Natural killer cell treated with Interleukin-12 subunit alpha and Interleukin-12 subunit beta and Interleukin-15 and Interleukin-18, amount 100 ng/mL, for 72 hours (primary cell): Measurements from ENCODE around the gene MSRB2. TPM values are rescaled to one million over a fixed set of nuclear protein-coding genes. Genes with fewer than 3 reads are reported as not detected.
A peak's percentile ranks its signal among the peaks of the same experiment; 100 is the strongest.

Experiments
- ATAC-seq, 2 donors: fragments of 150-1000 bp; cut with Tn5 transposase in 1 of 2; sonication (Bioruptor Pico), chemical (Tn5 transposase) in 1 of 2; 2 replicates each; pipeline ENCODE4 v1.10.0; 2021
- DNase-seq: peaks from one replicate; pipeline ENCODE4 v3.0.0; 2022; ENCODE audit warnings: low spot score
- H3K27ac Mint-ChIP-seq, 2 donors: 1 replicate in 1 of 2; 2 replicates in 1 of 2; pipeline ENCODE4 v1.8.0; 2022; ENCODE audit warnings: mixed read lengths in 2 of 2, mild to moderate bottlenecking in 1 of 2, moderate library complexity in 1 of 2
- H3K27me3 Mint-ChIP-seq, 2 donors: 1 replicate in 1 of 2; 2 replicates in 1 of 2; pipeline ENCODE4 v1.8.0; 2022; ENCODE audit warnings: mixed read lengths in 2 of 2
- H3K36me3 Mint-ChIP-seq: one replicate; pipeline ENCODE4 v1.8.0; 2022; ENCODE audit warnings: mixed read lengths
- H3K4me1 Mint-ChIP-seq, 2 donors: 1 replicate in 1 of 2; 2 replicates in 1 of 2; pipeline ENCODE4 v1.8.0; 2022; ENCODE audit warnings: low read depth in 2 of 2, mixed read lengths in 2 of 2, mild to moderate bottlenecking in 1 of 2
- H3K4me3 Mint-ChIP-seq: one replicate; pipeline ENCODE4 v1.8.0; 2022; ENCODE audit warnings: mixed read lengths
- H3K9me3 Mint-ChIP-seq: 2 replicates; pipeline ENCODE4 v1.8.0; 2022; ENCODE audit warnings: mixed read lengths
- total RNA-seq, 2 donors: library from RNA; stranded (reverse); gene quantifications; one replicate each; pipeline ENCODE4 v1.2.3, GENCODE V29; 2022

The MSRB2 gene
- total RNA-seq, 2 donors from 2014 or later: 6.5 to 10.7 TPM

- peaks cover 2% of the 10 kb centered on the region for H3K9me3 Mint-ChIP-seq
- H3K36me3 Mint-ChIP-seq: peaks cover 2% of the 10 kb centered on the region
- H3K27ac Mint-ChIP-seq: no peak overlapping the region
- no peak overlapping the region for H3K4me3 Mint-ChIP-seq
- H3K27me3 Mint-ChIP-seq: peaks cover 45 to 56% of the 10 kb centered on the region in 2 donors
- H3K4me1 Mint-ChIP-seq: no peaks in the 10 kb centered on the region
- no peak for DNase-seq
- no peak for ATAC-seq
Measured at GRCh38 chr10:23079700-23080099, 15.7 kb upstream of the MSRB2 start.

GRCh38 chr10:23080262-23080661, 15.1 kb upstream of the MSRB2 start:
- Mint-ChIP-seq H3K27me3 (peaks cover 48 to 61% of the 10 kb centered on the region in 2 donors), H3K36me3 (peaks cover 6% of the 10 kb centered on the region), H3K4me3 (no peak overlapping the region), H3K4me1 (no peaks in the 10 kb centered on the region), H3K27ac (no peak overlapping the region), H3K9me3 (peaks cover 4% of the 10 kb centered on the region)
- ATAC-seq (no peak), DNase-seq (no peak)

- peaks cover 4% of the 10 kb centered on the region for H3K9me3 Mint-ChIP-seq
- H3K27me3 Mint-ChIP-seq: peaks cover 47 to 68% of the 10 kb centered on the region in 2 donors
- peaks cover 6% of the 10 kb centered on the region for H3K36me3 Mint-ChIP-seq
- no peaks in the 10 kb centered on the region for H3K4me1 Mint-ChIP-seq
- ATAC-seq (no peak), DNase-seq (no peak)
- no peak overlapping the region for H3K27ac Mint-ChIP-seq
- H3K4me3 Mint-ChIP-seq: no peak overlapping the region
Measured at GRCh38 chr10:23081221-23081750, 14.1 kb upstream of the MSRB2 start.

- DNase-seq (no peak), ATAC-seq (no peak)
- H3K27ac Mint-ChIP-seq: no peak overlapping the region
- peaks cover 4% of the 10 kb centered on the region for H3K9me3 Mint-ChIP-seq
- no peak overlapping the region for H3K4me3 Mint-ChIP-seq
- peaks cover 49 to 74% of the 10 kb centered on the region in 2 donors for H3K27me3 Mint-ChIP-seq
- no peaks in the 10 kb centered on the region for H3K4me1 Mint-ChIP-seq
- H3K36me3 Mint-ChIP-seq: peaks cover 6% of the 10 kb centered on the region
Measured at GRCh38 chr10:23081891-23082290, 13.5 kb upstream of the MSRB2 start.

- H3K9me3 Mint-ChIP-seq: peaks cover 4% of the 10 kb centered on the region
- H3K27me3 Mint-ChIP-seq: peaks cover 18 to 34% of the 10 kb centered on the region in 2 donors
- H3K4me3 Mint-ChIP-seq: no peak overlapping the region
- ATAC-seq: no peak
- no peak overlapping the region for H3K27ac Mint-ChIP-seq
- H3K4me1 Mint-ChIP-seq: no peaks in the 10 kb centered on the region
- no peak for DNase-seq
- peaks cover 6% of the 10 kb centered on the region for H3K36me3 Mint-ChIP-seq
Measured at GRCh38 chr10:23088609-23089008, 6.8 kb upstream of the MSRB2 start.

GRCh38 chr10:23094786-23095403, 484 bp upstream of the MSRB2 start:
- no peaks in the 10 kb centered on the region for H3K36me3 Mint-ChIP-seq
- H3K27ac Mint-ChIP-seq: peak overlapping the region; percentile 47 to 82
- H3K4me1 Mint-ChIP-seq: peaks cover 25 to 30% of the 10 kb centered on the region in 2 donors
- ATAC-seq: no peak
- no peak for DNase-seq
- peak overlapping the region; percentile 94 for H3K4me3 Mint-ChIP-seq
- no peaks in the 10 kb centered on the region for H3K27me3 Mint-ChIP-seq
- no peaks in the 10 kb centered on the region for H3K9me3 Mint-ChIP-seq

- ATAC-seq (peak; percentile 40 to 58), DNase-seq (no peak)
- Mint-ChIP-seq H3K27ac (peak overlapping the region; percentile 83 to 92), H3K27me3 (no peaks in the 10 kb centered on the region), H3K9me3 (peaks cover 3% of the 10 kb centered on the region), H3K36me3 (no peaks in the 10 kb centered on the region), H3K4me1 (peaks cover 34 to 40% of the 10 kb centered on the region in 2 donors), H3K4me3 (peak overlapping the region; percentile 94)
Measured at GRCh38 chr10:23095966-23096801, 805 bp downstream of the MSRB2 start.

GRCh38 chr10:23096802-23097549, 1.6 kb downstream of the MSRB2 start:
- Mint-ChIP-seq H3K9me3 (peaks cover 3% of the 10 kb centered on the region), H3K4me3 (peak overlapping the region; percentile 94), H3K4me1 (peaks cover 34 to 40% of the 10 kb centered on the region in 2 donors), H3K27ac (peak overlapping the region; percentile 83 to 92), H3K36me3 (no peaks in the 10 kb centered on the region), H3K27me3 (no peaks in the 10 kb centered on the region)
- no peak for DNase-seq
- ATAC-seq: no peak

- H3K27me3 Mint-ChIP-seq: no peaks in the 10 kb centered on the region
- H3K27ac Mint-ChIP-seq: no peak overlapping the region
- H3K36me3 Mint-ChIP-seq: no peaks in the 10 kb centered on the region
- H3K9me3 Mint-ChIP-seq: peaks cover 3% of the 10 kb centered on the region
- ATAC-seq: no peak
- no peak for DNase-seq
- peaks cover 34 to 40% of the 10 kb centered on the region in 2 donors for H3K4me1 Mint-ChIP-seq
- H3K4me3 Mint-ChIP-seq: no peak overlapping the region
Measured at GRCh38 chr10:23099079-23099478, 3.7 kb downstream of the MSRB2 start.

- Mint-ChIP-seq H3K9me3 (peaks cover 3% of the 10 kb centered on the region), H3K4me3 (no peak overlapping the region), H3K4me1 (peaks cover 29 to 34% of the 10 kb centered on the region in 2 donors), H3K36me3 (peaks cover 7% of the 10 kb centered on the region), H3K27me3 (no peaks in the 10 kb centered on the region), H3K27ac (no peak overlapping the region)
- DNase-seq (no peak), ATAC-seq (no peak)
Measured at GRCh38 chr10:23099816-23100215, 4.4 kb downstream of the MSRB2 start.

- no peak for DNase-seq
- peaks cover 26 to 34% of the 10 kb centered on the region in 2 donors for H3K4me1 Mint-ChIP-seq
- no peak for ATAC-seq
- H3K9me3 Mint-ChIP-seq: peaks cover 3% of the 10 kb centered on the region
- no peak overlapping the region for H3K4me3 Mint-ChIP-seq
- no peak overlapping the region for H3K27ac Mint-ChIP-seq
- H3K36me3 Mint-ChIP-seq: peaks cover 12% of the 10 kb centered on the region
- no peaks in the 10 kb centered on the region for H3K27me3 Mint-ChIP-seq
Measured at GRCh38 chr10:23100331-23101030, 5.1 kb downstream of the MSRB2 start.

GRCh38 chr10:23106331-23107072, 11.1 kb downstream of the MSRB2 start:
- Mint-ChIP-seq H3K27me3 (no peaks in the 10 kb centered on the region), H3K9me3 (no peaks in the 10 kb centered on the region), H3K27ac (no peak overlapping the region), H3K4me1 (no peaks in the 10 kb centered on the region), H3K36me3 (peaks cover 17% of the 10 kb centered on the region), H3K4me3 (no peak overlapping the region)
- ATAC-seq: no peak
- DNase-seq: no peak
